ENCODE results near the gene NR4A3. TPM values are rescaled to one million over a fixed set of nuclear protein-coding genes. Genes with fewer than 3 reads are reported as not detected.

Gene NR4A3
- total RNA-seq, 2 donors from 2014 or later: 53.0 to 53.1 TPM

Other genes with a start within 250 kb of the NR4A3 start
- 10 to 100 TPM; 32.1 to 35.3 TPM for gene STX17, start 84.8 kb downstream of the NR4A3 start, total RNA-seq

Data from activated T-cell treated with anti-CD3 and anti-CD28 coated beads, Interleukin-2, amount 50 U/mL, for 72 hours (primary cell).